Left kidney (tissue), 1 donor: Measurements from ENCODE around the gene FAM210B. TPM values are rescaled to one million over a fixed set of nuclear protein-coding genes. Genes with fewer than 3 reads are reported as not detected.

Experiments
- polyA plus RNA-seq: library from polyadenylated mRNA; unstranded; fragments of 120-200 nt; gene quantifications from one replicate; pipeline ENCODE4 v1.2.1, GENCODE V29; 2013; ENCODE audit not compliant: insufficient read length

Gene FAM210B
- polyA plus RNA-seq, 1 donor: 40.7 TPM

Other genes with a start within 250 kb of the FAM210B start
- not detected for gene MC3R, start 110.2 kb upstream of the FAM210B start, polyA plus RNA-seq
- 22.2 TPM for gene AURKA, start 33.2 kb downstream of the FAM210B start, polyA plus RNA-seq
- 45.4 TPM for gene CSTF1, start 33.7 kb downstream of the FAM210B start, polyA plus RNA-seq
- 3.6 TPM for gene CASS4, start 53.3 kb downstream of the FAM210B start, polyA plus RNA-seq
- 128 TPM for gene RTF2, start 109.7 kb downstream of the FAM210B start, polyA plus RNA-seq
- gene FAM209A, start 165.8 kb downstream of the FAM210B start, polyA plus RNA-seq: 0.65 TPM
- gene FAM209B, start 174.3 kb downstream of the FAM210B start, polyA plus RNA-seq: 0.55 TPM